ENCODE measurements around the gene SLC49A3. TPM values are rescaled to one million over a fixed set of nuclear protein-coding genes. Genes with fewer than 3 reads are reported as not detected.

SLC49A3 gene
- total and polyA plus RNA-seq, 2 of the 13 experiments (the other 11 are each of a cell fraction or from before 2014, with no cell fraction given), result 0.07 to 0.17 TPM

GRCh38 chr4:677431-678293, 11.3 kb downstream of the SLC49A3 start (continued):
- TF ChIP-seq ZNF276 (CRISPR knock-in tag; IDR thresholded peaks at IDR 0.05; ENCODE audit: low read depth) (no peak), ZNF589 (CRISPR knock-in tag; conservative IDR thresholded peaks at IDR 0.05) (0 out of 2 replicates have a peak, but pooled peaks have one; percentile 50), TEAD3 (CRISPR knock-in tag; optimal IDR thresholded peaks at IDR 0.05; ENCODE audit: borderline replicate concordance) (peak; percentile 51), HDAC2 (CRISPR knock-in tag; IDR thresholded peaks at IDR 0.05) (peak; percentile 17; the same call in 1 of the 2 replicates), ZBTB43 (CRISPR knock-in tag; conservative IDR thresholded peaks at IDR 0.05) (0 out of 2 replicates have a peak, but pooled peaks have one; percentile 45), ZNF34 (CRISPR knock-in tag; IDR thresholded peaks at IDR 0.05; ENCODE audit: borderline replicate concordance) (no peak), XRCC5 (optimal IDR thresholded peaks at IDR 0.05; ENCODE audit: low read length) (no peak), AGO1 (IDR thresholded peaks at IDR 0.05; ENCODE audit: low read depth, low read length, poor library complexity, severe bottlenecking) (peak; percentile 93), ZNF124 (CRISPR knock-in tag; IDR thresholded peaks at IDR 0.05) (no peak), HMGXB3 (CRISPR knock-in tag; IDR thresholded peaks at IDR 0.05; ENCODE audit: borderline replicate concordance) (no peak), AKAP8 (CRISPR knock-in tag; IDR thresholded peaks at IDR 0.05) (peak; percentile 99), ZBTB46 (CRISPR knock-in tag; IDR thresholded peaks at IDR 0.05; ENCODE audit: borderline replicate concordance) (no peak), SRF (IDR thresholded peaks at IDR 0.05; ENCODE audit: low read depth, low read length) (no peak), THRA (CRISPR knock-in tag; IDR thresholded peaks at IDR 0.05; ENCODE audit: borderline replicate concordance) (no peak)
